DOHH2 (cell line): ENCODE results near the gene DNAJC2.

Experiments used
- H3F3A ChIP-seq: fragments of 200-600 bp; sonication (generic), shearing (Covaris generic); 2 replicates; pipeline ENCODE4 v1.6.0; 2016; ENCODE audit warnings: antibody characterized with exemption, mild to moderate bottlenecking; ENCODE audit not compliant: control insufficient read depth, insufficient read depth
- H3K27ac ChIP-seq: fragments of 200-600 bp; sonication (generic); 2 replicates; pipeline ENCODE4 v1.5.1; 2014; ENCODE audit warnings: low read depth, mild to moderate bottlenecking, low read length, moderate library complexity
- H3K27me3 ChIP-seq: fragments of 200-600 bp; sonication (generic); 2 replicates; pipeline ENCODE4 v1.6.1; 2014; ENCODE audit warnings: mild to moderate bottlenecking, low read length, mixed read lengths; ENCODE audit not compliant: control insufficient read depth
- H3K36me3 ChIP-seq: fragments of 200-600 bp; sonication (generic); 2 replicates; pipeline ENCODE4 v1.6.1; 2014; ENCODE audit warnings: mild to moderate bottlenecking, low read length, moderate library complexity, mixed read lengths; ENCODE audit not compliant: control insufficient read depth
- H3K4me1 ChIP-seq: fragments of 200-600 bp; sonication (generic); 2 replicates; pipeline ENCODE4 v1.6.1; 2014; ENCODE audit warnings: mild to moderate bottlenecking, low read length, mixed read lengths; ENCODE audit not compliant: control insufficient read depth
- H3K4me2 ChIP-seq: fragments of 200-600 bp; sonication (generic); 2 replicates; pipeline ENCODE4 v1.6.0; 2014; ENCODE audit warnings: mild to moderate bottlenecking, low read length, moderate library complexity
- H3K4me3 ChIP-seq: fragments of 200-600 bp; sonication (generic); 2 replicates; pipeline ENCODE4 v1.5.1; 2014; ENCODE audit warnings: mild to moderate bottlenecking, low read length, mixed read lengths
- H3K79me2 ChIP-seq: fragments of 200-600 bp; sonication (generic); 2 replicates; pipeline ENCODE4 v1.6.1; 2014; ENCODE audit warnings: mild to moderate bottlenecking, low read length, mixed read lengths; ENCODE audit not compliant: control insufficient read depth
- H3K9me2 ChIP-seq: fragments of 200-600 bp; sonication (generic); replicated peaks from 2 replicates; pipeline ENCODE4 v1.6.1; 2014; ENCODE audit warnings: mild to moderate bottlenecking, low read length, mixed read lengths; ENCODE audit not compliant: control insufficient read depth
- H3K9me3 ChIP-seq: fragments of 200-600 bp; sonication (generic); 2 replicates; pipeline ENCODE4 v1.6.1; 2014; ENCODE audit warnings: antibody characterized with exemption, low read length, mixed read lengths; ENCODE audit not compliant: control insufficient read depth, insufficient read depth
- H4K20me1 ChIP-seq: fragments of 200-600 bp; sonication (generic); 2 replicates; pipeline ENCODE4 v1.6.0; 2014; ENCODE audit warnings: low read depth, mild to moderate bottlenecking, antibody characterized with exemption, low read length, moderate library complexity; ENCODE audit not compliant: control insufficient read depth, insufficient read depth
- CTCF ChIP-seq: fragments of 200-600 bp; sonication (generic); IDR thresholded peaks from one replicate; pipeline ENCODE4 v1.5.1; 2014; ENCODE audit warnings: antibody characterized with exemption, mild to moderate bottlenecking, low read depth, low read length; ENCODE audit not compliant: poor library complexity, severe bottlenecking
- EZH2phosphoT487 ChIP-seq: fragments of 200-600 bp; sonication (generic); IDR thresholded peaks from 2 replicates; pipeline ENCODE4 v1.6.1; 2017; ENCODE audit warnings: borderline replicate concordance, mild to moderate bottlenecking, antibody characterized with exemption, low read length, moderate library complexity, mixed read lengths

The DNAJC2 gene

DNA sequence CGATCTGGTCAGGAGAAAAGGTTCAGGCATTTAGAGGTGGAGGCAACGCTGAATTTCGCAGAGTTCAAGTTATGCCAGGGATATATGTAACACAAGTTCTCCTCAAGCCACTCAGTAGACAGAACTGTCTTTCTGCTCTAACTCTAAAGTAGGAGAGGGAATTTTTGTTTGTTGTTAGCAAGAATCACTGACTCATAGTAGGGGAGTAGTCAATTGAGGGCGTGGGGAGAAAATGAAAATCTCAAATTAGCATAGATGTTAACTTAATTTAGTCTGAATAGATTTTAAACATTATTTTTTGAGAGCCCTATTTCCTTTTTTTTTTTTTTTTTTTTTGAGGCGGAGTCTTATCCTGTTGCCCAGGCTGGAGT, 37.5 kb upstream of the DNAJC2 start:
- Histone ChIP-seq H3K4me2 (no peak overlapping the region), H3K4me1 (no peaks in the 10 kb centered on the region), H3K36me3 (no peaks in the 10 kb centered on the region), H3K79me2 (no peaks in the 10 kb centered on the region), H3K27me3 (peaks cover 11% of the 10 kb centered on the region; the same call in 1 of the 2 replicates), H3K9me3 (no peaks in the 10 kb centered on the region), H3K4me3 (no peak overlapping the region), H3F3A (peaks cover 3% of the 10 kb centered on the region), H3K27ac (no peak overlapping the region), H4K20me1 (no peaks in the 10 kb centered on the region), H3K9me2 (no peaks in the 10 kb centered on the region)
- TF ChIP-seq CTCF: no peak
- TF ChIP-seq EZH2phosphoT487: no peak

DNA sequence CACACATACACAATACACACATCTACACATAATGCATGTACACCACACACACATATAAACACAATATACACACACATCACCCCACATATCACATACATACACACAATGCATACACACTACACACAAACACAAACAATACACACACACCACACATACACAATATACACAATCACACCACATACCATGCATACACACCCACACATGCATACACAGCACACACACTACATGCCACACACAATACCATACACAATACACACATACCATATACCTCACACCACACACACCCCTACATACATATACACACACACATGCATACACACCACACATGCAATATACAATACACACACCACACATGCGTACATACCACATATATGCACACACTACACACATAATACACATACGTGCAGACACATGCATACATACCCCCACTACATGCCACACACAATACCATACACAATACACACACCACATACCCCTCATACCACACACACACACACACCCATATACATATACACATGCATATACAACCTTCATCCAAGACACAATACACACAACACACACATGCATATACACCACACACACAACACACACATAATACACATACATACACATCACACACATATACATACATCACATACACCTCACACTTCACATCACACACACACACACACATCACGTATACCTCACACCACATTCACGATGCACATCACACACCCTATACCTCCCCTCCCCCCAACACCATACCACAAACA, 36.9 kb upstream of the DNAJC2 start:
- Histone ChIP-seq H3K4me1 (no peaks in the 10 kb centered on the region), H3K79me2 (no peaks in the 10 kb centered on the region), H3K9me2 (no peaks in the 10 kb centered on the region), H3K9me3 (no peaks in the 10 kb centered on the region), H3K4me3 (no peak overlapping the region), H3K27ac (no peak overlapping the region), H3K4me2 (no peak overlapping the region), H3K36me3 (no peaks in the 10 kb centered on the region), H4K20me1 (no peaks in the 10 kb centered on the region), H3F3A (peaks cover 3% of the 10 kb centered on the region), H3K27me3 (peaks cover 11% of the 10 kb centered on the region; the same call in 1 of the 2 replicates)
- TF ChIP-seq CTCF (no peak), EZH2phosphoT487 (no peak)

DNA sequence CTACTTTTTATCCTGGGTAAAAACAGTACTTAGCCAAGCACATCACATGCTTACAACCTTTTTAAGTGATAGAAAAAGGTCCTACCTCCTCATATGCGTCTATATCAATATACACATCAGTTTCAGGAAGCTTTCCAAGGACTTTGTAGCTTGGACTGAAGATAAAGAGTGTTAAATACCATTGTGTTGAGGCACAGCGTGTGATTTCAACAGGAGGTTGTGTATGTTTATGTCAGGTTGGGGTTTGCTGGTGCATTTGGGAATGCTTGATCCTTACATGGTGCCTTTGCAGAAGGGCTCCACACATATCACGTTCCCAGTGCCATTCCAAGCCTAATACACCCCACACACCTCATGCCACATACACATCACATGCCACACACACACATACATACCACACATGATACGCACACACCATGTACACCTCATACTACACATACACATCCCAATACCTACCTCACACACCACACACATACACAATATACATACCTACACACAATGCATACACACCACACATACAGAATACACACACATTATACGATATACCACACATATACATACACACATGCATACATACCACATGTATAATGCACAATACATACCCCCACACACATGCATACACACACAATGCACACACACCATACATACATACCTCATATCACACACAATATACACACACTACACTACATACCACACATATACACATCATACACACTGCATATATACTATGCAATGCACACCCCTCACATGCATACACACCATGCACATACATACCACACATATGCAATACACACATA, 36.0 kb upstream of the DNAJC2 start:
- no peaks in the 10 kb centered on the region for H3K9me3 ChIP-seq
- no peaks in the 10 kb centered on the region for H3K79me2 ChIP-seq
- H3K4me2 ChIP-seq: no peak overlapping the region
- H3K4me3 ChIP-seq: no peak overlapping the region
- TF ChIP-seq EZH2phosphoT487 (no peak), CTCF (no peak)
- no peak overlapping the region for H3K27ac ChIP-seq
- no peaks in the 10 kb centered on the region for H4K20me1 ChIP-seq
- H3K36me3 ChIP-seq: no peaks in the 10 kb centered on the region
- H3K27me3 ChIP-seq: peaks cover 11% of the 10 kb centered on the region; the same call in 1 of the 2 replicates
- no peaks in the 10 kb centered on the region for H3K9me2 ChIP-seq
- no peaks in the 10 kb centered on the region for H3K4me1 ChIP-seq
- peaks cover 3% of the 10 kb centered on the region for H3F3A ChIP-seq
